ENCODE data around the gene LCN15.

The LCN15 gene

DNA sequence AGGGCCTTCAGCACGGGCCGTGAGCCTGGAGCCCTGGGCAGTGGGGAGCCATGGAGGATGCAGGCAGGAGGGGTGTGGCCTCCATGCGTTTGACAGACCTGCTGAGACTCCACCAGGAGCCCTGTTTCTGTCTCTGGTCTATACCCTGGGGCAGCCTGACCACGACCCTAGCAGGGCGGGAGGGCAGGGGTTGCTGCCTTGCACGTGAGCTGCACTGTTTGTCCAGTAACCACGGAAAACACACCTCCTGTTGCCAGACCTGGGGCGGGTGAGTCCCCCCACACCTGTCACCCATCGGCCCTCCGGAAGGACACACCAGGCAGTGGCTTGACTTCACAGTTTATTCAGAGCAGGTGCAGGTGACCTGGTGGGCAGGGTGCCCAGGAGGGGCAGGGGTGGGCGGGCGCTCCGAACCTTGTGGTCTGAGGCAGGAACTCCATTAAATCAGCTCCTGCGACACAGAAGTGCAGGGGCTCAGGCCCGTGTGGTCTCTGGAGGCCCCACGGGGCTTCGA, 10.2 kb downstream of the LCN15 start:
- no peak for DNase-seq

DNA sequence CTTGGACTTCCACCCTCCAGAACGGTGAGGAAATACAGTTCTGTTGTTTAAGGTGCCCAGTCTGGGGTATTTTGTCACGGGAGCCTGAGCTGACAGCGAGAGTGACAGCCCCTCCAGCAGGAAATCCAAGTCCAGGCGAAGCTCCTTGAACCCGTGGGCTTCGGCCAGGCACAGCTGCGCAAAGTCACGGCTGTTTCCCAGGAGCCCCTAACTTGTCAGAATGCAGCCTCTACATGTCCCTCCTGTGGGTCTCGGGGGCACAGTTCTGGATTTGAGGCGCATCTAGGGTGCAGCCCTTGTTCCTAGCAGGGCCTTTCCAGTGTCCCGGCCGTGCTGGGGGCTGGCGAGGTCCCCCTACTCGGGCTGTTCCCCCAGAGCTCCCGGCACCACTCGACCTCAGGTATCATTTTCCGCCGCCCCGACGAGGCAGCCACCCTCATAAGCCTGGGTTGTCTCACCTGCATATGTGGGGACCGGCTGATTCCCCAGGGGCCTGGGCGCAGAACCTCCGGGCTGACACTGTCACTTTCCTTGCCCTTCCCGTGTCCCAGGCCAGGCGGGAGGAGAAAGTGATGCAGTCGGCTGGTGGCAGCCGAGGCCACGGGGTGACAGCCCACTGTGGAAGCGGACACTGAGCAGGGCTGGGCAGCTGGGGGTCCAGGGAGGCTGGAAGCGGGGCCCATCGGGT, 10.8 kb downstream of the LCN15 start:
- DNase-seq = no peak

DNA sequence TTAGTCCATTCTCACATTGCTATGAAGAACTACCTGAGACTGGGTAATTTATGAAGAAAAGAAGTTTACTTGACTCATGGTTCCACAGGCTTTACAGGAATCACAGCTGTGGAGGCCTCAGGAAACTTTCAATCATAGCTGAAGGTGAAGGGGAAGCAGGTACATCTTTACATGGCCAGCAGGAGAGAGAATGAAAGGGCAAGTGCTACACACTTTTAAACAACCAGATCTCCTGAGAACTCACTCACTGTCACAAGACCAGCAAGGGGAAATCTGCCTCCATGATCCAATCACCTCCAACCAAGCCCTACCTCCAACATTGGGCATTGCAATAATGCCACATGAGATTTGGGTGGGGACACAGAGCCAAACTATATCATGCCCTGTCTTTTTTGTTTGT, 12.5 kb downstream of the LCN15 start:
- DNase-seq = no peak

DNA sequence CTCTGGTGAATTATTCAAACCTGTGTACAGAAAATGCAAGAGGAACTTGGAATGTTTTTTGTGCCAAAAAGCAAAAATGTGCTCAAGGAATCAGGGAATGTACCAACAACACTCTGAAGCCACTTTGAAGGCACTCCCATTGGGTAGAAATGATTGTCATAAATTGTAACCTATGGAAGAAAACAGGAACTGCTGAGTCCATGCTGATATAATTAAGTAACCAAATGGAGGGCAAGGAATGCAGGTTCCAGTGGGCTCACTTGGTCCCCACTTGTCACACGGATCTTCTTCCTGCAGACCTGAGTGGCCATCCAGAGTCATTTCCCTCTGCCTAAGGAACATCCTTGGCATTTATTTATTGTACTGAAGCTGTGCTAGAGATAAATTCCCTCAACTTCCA, 13.1 kb downstream of the LCN15 start:
- DNase-seq = no peak

DNA sequence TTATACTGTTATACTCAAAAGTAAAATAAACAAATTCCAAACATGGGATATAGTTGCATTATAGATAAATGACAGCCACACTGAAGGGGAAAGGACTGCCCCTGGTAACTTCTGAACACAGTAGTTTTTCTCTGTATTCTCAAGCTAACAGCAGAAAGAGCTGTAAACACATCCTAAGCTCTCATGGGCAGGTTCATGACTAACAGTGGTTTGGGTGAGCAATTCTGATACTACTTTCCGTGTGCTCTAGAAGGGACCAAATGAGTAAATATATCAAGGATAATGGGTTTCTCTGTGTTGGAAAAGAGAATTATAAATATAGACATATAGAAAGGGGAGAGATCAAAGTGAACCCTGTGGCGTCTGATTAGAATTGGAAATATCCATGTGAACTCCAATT, 13.8 kb downstream of the LCN15 start:
- no peak for DNase-seq

DNA sequence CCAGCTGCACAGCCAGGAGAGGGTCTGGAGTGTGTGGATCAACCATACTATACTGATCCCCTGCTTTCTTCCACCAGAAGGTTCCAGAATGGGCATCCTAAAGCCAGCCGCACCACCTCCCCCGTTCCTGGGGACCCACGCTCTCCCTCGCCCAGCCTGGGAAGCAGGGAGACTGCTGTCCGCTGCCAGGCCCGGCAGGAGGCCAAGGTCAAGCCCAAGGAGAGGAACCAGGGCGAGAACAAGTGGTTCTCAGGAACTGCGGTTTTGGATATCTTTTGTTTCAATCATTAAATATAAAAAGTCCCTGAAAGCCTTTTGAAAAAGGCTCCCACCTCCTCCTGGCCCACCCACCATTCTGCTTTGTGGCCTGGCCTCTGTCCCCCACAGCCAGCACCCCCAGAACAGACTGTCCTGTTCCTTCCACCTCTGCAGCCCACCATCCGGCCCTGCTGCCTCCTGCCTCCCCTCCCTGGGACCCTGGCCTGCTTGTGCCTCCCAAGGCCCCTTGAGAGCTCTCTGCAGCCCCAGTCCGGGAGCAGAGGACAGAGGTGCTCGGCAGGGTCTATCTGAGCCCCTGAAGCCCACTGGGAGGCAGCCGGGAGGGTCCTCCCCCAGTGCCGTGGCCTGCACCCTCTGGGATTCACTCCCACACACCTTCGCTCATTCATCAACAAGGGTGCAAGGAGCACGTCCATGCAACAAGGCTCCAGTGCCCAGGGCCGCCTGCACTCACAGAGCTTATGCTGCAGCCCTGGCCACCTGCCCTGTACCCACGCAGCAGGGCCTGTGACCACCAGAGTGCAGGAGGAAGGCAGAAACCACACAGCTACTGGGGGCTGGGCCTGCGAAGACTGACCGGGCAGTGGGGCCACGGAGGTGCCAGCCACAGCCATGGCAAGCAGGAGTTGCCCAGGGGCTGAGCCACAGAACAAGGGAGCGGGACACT, 15.4 kb downstream of the LCN15 start:
- peak; percentile 29 for DNase-seq

DNA sequence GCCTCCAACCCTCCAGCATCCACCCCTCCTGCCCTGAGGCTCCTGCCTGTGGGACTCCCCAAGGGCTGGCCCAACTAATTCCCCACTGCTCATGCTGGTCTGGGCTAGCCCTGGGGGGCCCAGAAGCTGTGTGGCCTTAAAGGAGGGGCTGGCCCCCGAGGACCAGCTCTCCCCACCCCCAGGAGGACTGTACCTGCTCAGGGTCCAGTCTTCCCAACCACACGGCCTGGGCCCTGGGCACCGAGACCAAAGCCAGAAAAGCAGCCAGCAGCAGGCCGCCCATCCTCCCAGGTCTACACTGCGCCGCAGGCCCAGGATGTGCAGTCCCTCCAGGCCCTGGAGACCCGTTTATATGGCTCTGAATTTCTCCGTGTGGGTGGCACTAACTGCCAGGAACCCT, 16.1 kb downstream of the LCN15 start, which contains the start of gene LCN6:
Gene LCN6 (minus strand): TSS at position 325 of the 400 bp plus-strand sequence. CDS start 42 bp downstream, at position 283.
- DNase-seq = no peak

DNA sequence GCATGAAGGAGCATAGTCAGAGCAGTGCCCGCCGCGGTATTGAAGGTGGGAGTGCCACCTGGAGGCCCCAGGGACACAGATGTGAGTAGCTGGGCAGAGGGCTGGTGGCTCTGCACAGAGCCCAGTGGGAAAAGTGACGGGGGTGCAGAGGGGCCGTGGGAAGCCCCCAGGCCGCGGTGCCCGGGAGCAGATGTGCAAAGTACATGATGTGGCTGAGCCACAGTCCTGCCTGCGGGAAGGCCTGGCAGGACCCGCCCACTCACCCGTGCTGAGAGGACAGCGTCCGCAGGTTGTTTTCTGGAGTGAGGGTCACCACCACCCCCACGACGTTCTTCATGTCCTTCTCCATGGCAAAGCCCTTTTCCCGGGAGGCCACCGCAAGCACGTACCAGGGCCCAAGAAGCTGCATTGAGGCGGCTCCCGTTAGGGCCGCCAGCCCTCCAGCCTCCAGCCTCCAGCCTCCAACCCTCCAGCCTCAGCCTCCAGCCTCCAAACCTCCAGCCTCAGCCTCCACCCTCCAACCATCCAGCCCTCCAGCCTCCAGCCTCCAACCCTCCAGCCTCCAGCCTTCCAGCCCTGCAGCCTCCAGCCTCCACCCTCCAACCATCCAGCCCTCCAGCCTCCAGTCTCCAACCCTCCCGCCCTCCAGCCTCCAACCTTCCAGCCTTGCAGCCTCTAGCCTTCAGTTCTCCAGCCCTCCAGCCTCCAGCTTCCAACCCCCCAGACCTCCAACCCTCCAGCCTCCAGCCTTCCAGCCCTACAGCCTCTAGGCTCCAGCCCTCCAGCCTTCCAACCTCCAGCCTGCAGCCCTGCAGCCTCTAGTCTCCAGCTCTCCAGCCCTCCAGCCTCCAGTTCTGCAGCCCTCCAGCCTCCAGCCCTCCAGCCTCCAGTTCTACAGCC, 16.9 kb downstream of the LCN15 start:
- peak; percentile 30 for DNase-seq

DNA sequence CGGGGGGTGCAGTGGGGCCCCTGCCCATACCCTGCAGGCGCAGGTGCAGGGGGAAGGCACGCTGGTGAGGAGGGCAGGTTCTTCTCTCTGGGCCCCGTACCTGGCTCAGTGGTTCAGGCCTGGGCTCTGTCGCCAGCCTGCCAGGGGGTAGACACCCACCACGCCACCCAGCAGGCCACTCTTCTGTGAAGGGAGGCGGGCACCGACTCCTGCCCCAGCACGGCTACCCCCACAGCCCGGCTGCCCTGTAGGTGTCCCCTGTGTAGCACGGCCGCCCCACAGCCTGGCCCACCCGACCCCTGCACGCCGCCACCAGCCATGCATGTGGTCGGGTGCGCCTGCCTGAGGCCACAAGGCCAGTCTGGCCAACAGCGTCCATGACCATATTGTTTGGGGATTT, 17.7 kb downstream of the LCN15 start:
- peak; percentile 25 for DNase-seq

DNA sequence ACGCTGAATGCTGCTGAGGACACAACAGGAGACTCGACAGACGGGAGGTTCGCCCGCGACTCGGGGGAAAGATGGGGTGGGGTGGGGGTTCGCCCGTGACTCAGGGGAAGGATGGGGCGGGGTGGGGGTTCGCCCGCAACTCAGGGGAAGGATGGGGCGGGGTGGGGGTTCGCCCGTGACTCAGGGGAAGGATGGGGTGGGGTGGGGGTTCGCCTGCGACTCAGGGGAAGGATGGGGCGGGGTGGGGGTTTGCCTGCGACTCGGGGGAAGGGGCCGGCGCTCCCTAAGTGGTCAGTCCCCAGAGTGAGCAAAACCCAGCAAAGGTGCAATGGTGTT, 18.2 kb downstream of the LCN15 start:
- no peak for DNase-seq

DNA sequence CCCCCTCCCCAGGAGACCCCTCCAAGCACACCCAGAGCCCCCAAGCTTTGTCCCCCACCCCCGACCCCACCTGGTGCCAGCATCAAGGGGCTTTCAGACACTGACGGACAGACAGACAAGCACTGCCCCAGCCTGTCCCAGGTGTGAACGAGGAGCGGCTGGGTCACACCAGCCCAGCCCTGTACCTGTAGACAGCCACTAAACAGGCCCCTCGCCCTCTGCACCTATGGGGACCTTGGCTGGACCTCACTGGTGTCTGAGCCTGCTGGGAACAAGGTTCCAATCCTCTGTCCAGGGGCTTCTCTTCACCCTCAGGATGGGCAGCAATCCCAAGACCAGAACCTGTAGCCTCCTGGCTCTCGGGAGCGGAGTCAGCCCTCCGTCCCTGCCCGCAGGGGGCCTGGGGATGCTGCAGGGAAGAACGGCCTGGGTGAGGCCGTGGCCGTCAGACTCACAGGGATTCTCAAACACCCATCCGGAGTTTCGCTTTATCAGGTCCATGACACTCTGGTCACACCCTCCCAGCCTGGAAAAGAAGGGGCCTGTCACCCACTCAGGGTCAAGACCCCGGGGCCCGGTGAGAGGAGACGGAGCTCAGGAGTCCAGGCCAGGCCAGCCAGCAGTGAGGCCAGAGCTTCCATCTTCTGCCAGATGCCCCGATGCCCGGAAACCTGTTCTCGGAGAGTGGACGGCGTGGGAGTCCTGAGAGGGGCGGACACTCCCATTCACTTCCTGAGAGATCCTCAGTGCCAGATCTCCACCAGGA, 18.7 kb downstream of the LCN15 start:
- DNase-seq = peak; percentile 30

DNA sequence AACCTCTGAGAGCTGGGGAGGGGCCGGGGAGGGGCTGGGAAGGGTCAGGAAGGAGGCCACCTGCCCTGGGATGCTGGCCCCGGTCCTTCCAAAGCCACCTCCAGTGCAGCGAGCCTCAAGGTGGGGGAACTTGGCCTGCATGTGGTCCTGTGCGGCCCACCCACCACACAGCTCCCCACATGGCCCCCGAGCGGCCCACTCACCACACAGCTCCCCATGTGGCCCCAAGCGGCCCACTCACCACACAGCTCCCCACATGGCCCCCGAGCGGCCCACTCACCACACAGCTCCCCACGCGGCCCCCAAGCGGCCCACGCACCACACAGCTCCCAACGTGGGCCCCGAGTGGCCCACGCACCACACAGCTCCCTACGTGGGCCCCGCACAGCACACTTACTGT, 19.5 kb downstream of the LCN15 start:
- no peak for DNase-seq

DNA sequence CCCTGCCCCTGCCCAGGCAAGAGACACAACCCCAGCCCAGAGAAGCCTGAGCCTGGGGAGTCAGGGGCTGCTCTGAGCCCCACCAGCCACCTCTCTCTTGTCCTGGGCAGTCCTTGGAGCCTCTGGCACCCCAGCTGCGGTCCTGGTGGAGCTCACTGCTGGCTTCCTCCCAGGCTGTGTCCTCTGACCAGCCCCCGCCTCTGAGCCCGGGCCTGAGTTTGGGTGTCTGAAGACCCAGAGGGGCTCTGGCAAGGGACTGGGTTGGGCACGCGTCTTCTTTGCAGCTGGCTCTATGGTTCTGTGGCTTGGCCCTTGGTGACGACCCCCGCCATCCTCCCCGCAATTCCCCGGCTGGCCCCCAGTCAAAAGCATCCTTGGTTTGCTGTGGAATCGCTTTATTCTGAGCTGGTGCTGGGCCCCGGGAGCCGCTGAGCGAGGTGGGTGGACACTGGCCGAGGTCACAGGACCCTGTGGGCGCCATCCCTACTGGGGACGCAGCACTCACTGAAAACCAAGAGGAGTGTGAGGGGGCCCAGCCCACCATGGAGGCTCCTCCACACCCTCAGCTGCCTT, 20.6 kb downstream of the LCN15 start:
- no peak for DNase-seq

DNA sequence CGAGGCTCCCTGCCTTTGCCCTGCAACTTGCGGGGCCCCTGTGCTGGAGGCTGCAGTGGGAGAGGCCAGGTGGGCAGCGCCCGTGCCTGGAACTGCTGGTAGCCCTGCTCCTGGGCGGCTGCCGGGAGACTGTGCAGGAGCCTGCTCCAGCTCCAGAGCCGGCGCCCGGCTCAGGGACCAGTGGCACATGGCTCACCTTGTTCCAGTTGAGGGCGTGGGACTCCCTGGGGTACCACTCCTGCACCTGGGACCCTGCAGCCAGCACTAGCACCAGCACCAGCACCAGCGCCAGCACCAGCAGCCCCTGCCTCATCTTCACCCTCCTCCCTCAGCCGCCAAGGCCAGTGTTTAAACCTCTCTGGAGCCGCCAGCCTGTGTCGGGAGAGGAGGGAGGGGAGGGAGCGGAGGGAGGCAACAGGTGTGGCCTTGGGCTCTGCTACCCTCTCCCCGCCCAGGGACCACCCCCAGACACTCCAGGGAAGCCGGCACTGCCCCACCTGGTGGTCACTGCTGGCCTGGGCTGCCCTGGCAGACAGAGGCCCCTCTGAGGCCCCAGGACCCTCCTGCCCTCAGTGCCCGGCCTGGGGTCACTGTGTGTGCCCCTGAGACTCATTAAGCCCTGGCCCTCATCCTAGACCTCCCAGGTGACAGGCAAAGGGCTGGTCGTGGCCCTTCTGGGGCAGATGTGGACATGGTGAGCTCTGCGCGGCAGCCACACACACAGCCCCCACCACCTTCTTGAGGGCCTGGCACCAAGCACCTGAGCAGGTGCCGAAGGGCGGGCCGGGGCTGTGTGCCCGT, 21.5 kb downstream of the LCN15 start, which contains the start of gene LCN10:
Gene LCN10 (minus strand): TSS at position 350 of the 801 bp plus-strand sequence. CDS start 37 bp downstream, at position 313.
- no peak for DNase-seq

DNA sequence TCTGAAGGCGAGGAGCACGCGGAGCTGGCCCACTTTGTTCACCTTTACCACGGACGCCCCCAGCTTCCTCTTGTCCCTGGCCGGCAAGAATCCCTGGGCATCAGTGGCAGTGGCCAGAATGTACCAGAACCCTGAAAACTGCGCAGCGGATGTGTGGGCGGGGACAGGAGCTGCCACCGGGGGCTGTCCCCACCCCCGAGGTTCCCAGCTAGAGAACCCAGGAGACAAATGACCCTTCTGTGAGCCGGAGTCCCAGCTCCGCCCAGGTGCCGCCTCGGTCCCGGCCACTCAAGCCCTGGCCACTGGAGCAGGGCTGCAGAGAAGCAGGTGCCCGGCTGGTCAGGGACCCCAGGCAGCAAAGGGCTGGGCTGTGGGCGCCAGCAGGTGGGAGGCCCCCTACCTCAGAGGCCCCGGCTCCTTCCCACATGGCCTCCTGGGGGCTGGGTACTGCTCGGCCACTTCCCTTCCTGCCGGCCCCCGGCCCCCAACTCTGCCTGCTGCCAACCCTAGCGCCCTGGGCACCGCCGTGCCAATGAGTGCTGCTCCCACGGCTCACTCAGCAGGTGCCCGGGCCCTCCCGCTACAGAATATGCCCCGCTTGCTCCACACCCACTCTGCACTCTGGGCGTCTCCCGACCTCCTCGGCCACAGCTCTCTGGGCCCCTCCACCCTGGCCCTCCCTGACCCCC, 22.3 kb downstream of the LCN15 start:
- no peak for DNase-seq

DNA sequence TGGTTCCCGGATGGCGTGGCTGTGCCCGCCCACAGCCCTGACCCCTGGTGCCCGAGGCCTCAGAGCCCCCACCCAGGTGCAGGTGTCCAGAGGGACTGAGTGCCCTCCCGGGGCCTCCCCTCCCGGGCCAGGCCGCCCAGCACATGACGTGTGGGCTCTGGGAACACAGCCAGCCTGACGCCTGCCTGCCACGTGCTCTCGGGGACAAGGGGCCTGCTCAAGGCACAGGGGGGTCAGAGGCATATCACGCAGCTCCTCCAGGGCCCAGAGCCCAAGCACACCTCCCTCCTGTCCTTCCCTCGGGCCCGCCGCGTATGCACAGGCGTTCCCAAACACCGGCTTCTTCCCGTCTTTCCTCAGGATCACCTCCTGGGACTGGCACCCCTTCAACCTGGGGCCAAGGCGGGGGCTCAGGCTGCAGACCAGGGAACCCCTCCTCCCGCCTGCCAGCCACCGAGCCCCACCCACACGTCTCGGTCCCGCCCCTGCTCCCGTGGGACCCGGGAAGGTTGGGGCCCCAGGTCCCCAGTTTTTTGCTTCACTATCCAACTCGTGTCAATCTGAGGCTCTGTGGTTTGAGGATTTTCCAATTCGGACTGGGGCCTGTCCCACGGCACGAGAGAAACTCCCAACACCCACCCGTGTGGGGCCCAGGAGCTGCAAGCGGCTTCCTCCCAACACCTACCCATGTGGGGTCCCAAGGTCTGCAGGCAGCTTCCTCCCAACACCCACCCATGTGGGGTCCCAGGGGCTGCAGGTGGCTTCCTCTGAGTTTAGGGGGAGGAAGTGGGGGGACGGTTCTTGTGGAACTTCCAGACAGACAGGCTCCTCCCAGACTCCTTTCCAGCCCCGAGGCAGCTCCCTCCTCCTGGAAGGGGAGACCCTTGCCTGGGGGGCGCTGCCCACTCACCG, 23.1 kb downstream of the LCN15 start:
- DNase-seq = no peak

DNA sequence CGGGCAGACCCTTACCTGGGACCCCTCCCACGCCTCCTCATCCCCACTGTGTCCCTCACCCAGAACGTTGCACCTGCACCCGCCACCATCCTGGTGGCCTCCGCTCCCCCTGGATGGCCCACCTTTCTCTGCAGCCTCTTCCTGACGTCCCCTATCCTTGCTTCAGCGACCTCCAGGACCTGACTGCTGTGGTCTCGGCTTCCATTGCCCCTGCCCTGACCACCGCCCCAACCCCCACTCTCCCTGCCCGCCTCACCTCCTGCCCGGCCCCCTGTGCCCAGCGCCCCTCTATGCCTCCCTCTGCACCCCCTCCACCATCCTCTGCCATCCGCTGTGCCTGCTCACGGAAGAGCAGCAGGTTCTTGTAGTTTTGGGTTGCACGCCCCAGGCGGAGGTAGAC, 23.8 kb downstream of the LCN15 start:
- DNase-seq = no peak

DNA sequence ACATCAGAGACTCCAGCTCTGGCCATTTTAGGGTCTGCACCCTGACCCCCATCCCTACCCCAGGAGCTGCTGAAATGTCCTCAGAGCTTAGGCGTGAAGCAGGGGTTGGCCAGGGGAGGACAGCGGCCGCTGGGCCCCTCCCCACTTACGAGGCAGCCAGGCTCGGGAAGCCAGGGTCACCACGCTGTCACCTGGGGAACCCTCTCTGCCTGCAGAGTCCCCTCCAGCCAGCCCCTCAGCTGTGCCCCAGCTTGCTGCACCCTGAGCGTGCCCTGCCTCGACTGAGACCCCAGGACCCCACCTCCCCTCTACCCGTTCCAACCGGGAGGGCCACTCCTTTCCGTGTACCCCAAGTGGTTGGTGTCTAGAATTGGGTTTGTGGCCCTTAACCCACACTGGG, 24.2 kb downstream of the LCN15 start:
- DNase-seq = no peak

DNA sequence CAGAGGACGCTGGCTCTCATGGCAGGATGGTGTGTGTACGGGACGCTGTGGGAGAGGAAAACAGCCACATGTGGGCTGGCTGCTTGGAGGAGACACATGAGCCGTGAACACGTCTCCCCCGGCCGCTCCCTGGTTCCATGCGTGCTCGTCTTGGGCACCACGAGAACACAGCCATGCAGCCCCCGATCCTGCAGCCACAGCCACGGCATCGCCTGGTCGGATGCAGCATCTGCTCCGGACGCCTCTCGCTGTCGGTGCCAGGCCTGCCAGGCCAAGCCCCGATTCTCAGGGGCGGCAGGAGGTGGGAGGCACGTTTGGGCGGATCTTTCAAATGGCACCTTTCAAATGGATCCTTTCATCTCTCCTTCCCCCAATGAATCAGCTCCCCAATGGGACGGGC, 24.8 kb downstream of the LCN15 start:
- no peak for DNase-seq

Measured in right forelimb (tissue), 1 donor.